Pancreas (tissue), 10 donors: ENCODE measurements around the gene CXCL11. TPM values are rescaled to one million over a fixed set of nuclear protein-coding genes. Genes with fewer than 3 reads are reported as not detected.

Source experiments
- ATAC-seq, 4 donors: fragments of 200-7000 bp; cut with Tn5 transposase; one replicate each; pipeline versions ENCODE4 v1.8.0 to v1.9.1; 2020; ENCODE audit warnings: mild to moderate bottlenecking in 4 of 4, moderate library complexity in 4 of 4
- DNase-seq, 6 donors: peaks; one replicate each; pipeline ENCODE4 v3.0.0-alpha.2; 2020
- FAIRE-seq: peaks from 2 replicates; lab custom pipeline; 2012; peaks lifted over from hg19 to GRCh38; lab: Jason Lieb, UNC
- H3K27ac ChIP-seq, 4 donors: fragments of 200-600 bp; sonication (generic); 1 replicate in 3 of 4; 2 replicates in 1 of 4; pipeline versions ENCODE4 v1.5.0 to v1.8.0; 2020
- H3K27me3 ChIP-seq, 4 donors: fragments of 200-600 bp; one replicate each; pipeline ENCODE4 v1.8.0; 2021
- H3K36me3 ChIP-seq, 3 donors: fragments of 200-600 bp; sonication (generic) in 1 of 3; one replicate each; pipeline versions ENCODE4 v1.5.0 to v1.8.0; 2020 to 2021
- H3K4me1 ChIP-seq, 3 donors: fragments of 200-600 bp; one replicate each; pipeline ENCODE4 v1.8.0; 2021
- H3K4me3 ChIP-seq, 4 donors: fragments of 200-600 bp; sonication (generic) in 2 of 4; one replicate each; pipeline versions ENCODE4 v1.5.0 to v1.8.0; 2020 to 2021
- H3K9me3 ChIP-seq, 4 donors: fragments of 200-600 bp; one replicate each; pipeline ENCODE4 v1.8.0; 2021
- WGBS, 2 donors: extraction: QIAGEN DNeasy Blood & Tissue Kit; methylation state at CpG; one replicate each; pipeline ENCODE4 v1.1.7; 2013; 5-methylcytosine and 5-hydroxymethylcytosine counted together
- intact Hi-C, 3 donors: fragments of 100-400 bp; cut with DNase I; formaldehyde crosslinking; loops; one replicate each; pipeline versions ENCODE4 v1.11.1 to v1.14.2; 2022
- polyA plus RNA-seq, 2 donors: library from polyadenylated mRNA; stranded (reverse); fragments of 200-250 nt; gene quantifications; one replicate each; pipeline ENCODE4 v1.2.3, GENCODE V29; 2013
- total RNA-seq, 6 donors: library from RNA; stranded (reverse); fragmentation: NEBNext Ultra II Directional in 4 of 6; extraction: Animal tissue kit (Norgen Biotek cat#: 25700) in 4 of 6; gene quantifications; one replicate each; pipeline versions ENCODE4 v1.2.1 to v1.2.4, GENCODE V29; 2021 to 2023
- TF ChIP-seq, protein P1 (sequence below), 4 donors: fragments of 200-600 bp; sonication (generic) in 3 of 4; IDR thresholded peaks; one replicate each; pipeline versions ENCODE4 v1.5.0 to v1.8.0; 2021; ENCODE audit warnings: antibody characterized with exemption in 4 of 4
- donor health status: healthy with polysubstance abuse.
- donor health status: DM: no; HTN: no; CAD: no; lungs with moderate emphysema.
- donor health status: DM: no; HTN: no; CAD: no.
- donor health status: control.
- donor health status: control.
- donor health status: Bipolar disorder and iron deficiency.
- donor health status: DM: yes; HTN: yes; CAD: no.
- donor health status: DM: no; HTN: no; CAD: no.
- donor health status: DM: no; HTN: no; CAD: no.
- donor health status: DM: yes; HTN: yes; CAD: no.

The CXCL11 gene
- total and polyA plus RNA-seq, 8 donors, result 0.13 to 3.7 (median 1.4) TPM

- Histone ChIP-seq H3K4me1 (no peaks in the 10 kb centered on the region), H3K27me3 (no peaks in the 10 kb centered on the region), H3K4me3 (no peak overlapping the region), H3K27ac (no peak overlapping the region), H3K36me3 (no peaks in the 10 kb centered on the region), H3K9me3 (no peaks in the 10 kb centered on the region)
- DNase-seq (no peak), ATAC-seq (no peak), FAIRE-seq (no peak)
- intact Hi-C loops, result loop anchor here in 1 of 3 donors (10.0 kb wide), 1 partner anchor 80 kb away; the partner anchor contains the start of gene SDAD1
- TF ChIP-seq, protein P1, sequence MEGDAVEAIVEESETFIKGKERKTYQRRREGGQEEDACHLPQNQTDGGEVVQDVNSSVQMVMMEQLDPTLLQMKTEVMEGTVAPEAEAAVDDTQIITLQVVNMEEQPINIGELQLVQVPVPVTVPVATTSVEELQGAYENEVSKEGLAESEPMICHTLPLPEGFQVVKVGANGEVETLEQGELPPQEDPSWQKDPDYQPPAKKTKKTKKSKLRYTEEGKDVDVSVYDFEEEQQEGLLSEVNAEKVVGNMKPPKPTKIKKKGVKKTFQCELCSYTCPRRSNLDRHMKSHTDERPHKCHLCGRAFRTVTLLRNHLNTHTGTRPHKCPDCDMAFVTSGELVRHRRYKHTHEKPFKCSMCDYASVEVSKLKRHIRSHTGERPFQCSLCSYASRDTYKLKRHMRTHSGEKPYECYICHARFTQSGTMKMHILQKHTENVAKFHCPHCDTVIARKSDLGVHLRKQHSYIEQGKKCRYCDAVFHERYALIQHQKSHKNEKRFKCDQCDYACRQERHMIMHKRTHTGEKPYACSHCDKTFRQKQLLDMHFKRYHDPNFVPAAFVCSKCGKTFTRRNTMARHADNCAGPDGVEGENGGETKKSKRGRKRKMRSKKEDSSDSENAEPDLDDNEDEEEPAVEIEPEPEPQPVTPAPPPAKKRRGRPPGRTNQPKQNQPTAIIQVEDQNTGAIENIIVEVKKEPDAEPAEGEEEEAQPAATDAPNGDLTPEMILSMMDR (IDR thresholded peaks at IDR 0.05), result no peak
- WGBS, 2 donors, result 70 to 73% methylated on average over 4 of the region's 4 CpGs
Measured at GRCh38 chr4:76074993-76075600, 39.2 kb upstream of the CXCL11 start.

DNA sequence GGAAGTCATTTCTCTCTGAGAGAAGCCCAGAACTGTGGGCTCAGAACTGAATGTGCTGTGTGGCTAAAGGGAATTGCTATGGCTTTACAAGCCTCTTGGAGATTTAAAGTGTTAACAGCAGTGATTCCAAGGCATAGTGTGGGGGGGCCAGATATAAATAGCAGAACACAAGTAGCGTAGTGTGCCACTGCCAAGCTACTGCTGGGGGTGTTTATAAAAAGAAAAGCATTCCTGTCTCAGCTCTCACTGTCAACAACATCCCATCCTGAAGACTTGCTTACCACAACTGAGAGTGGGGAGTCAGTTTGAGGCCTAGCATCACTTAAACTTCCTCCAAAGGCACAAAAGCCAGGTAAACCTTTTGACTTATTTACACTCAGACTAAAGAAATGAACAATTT lies 38.6 kb upstream of the CXCL11 start, which contains the start of gene ART3:
TSS of gene ART3 (plus strand) at position 242 of the 400 bp plus-strand sequence. CDS start 1,181 bp downstream, outside the sequence.
- no peak within 1 kb of the TSS for H3K27ac ChIP-seq
- no peaks in the 10 kb centered on the region for H3K36me3 ChIP-seq
- intact Hi-C loops, result loop anchor here in 1 of 3 donors (10.0 kb wide), 1 partner anchor 80 kb away; the partner anchor contains the start of gene SDAD1
- H3K4me3 ChIP-seq, result no peak within 1 kb of the TSS
- 66 to 76% methylated on average over 1 of the region's 1 CpG for WGBS, 2 donors
- H3K9me3 ChIP-seq, result no peaks in the 10 kb centered on the region
- TF ChIP-seq, protein P1 (IDR thresholded peaks at IDR 0.05), result no peak
- FAIRE-seq, result no peak
- H3K27me3 ChIP-seq, result no peaks in the 10 kb centered on the region
- no peak for DNase-seq
- no peak for ATAC-seq
- no peaks in the 10 kb centered on the region for H3K4me1 ChIP-seq

DNA sequence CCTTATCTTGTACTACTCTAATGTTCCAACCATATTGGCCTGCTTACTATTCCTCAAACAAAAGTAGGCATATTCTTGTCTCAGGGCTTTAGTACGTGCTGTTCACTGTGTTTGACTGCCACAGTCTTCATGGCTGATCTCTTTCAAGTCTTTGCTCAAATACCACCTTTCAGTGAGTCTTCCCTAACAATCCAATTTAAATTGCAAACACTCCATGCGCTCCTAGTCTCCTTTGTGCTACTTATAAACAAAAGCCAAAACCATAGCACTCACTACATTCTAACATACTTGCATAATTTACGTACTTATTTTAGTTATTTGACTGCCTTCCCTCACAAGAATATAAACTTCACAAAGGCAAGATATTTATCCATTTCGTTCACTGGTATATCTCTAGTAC lies 36.9 kb upstream of the CXCL11 start:
- no peak for FAIRE-seq
- DNase-seq, result no peak
- WGBS, 2 donors, result 78 to 85% methylated on average over 4 of the region's 4 CpGs
- no peak for ATAC-seq
- no peak overlapping the region for H3K27ac ChIP-seq
- H3K4me3 ChIP-seq, result no peak overlapping the region
- H3K9me3 ChIP-seq, result no peaks in the 10 kb centered on the region
- H3K27me3 ChIP-seq, result no peaks in the 10 kb centered on the region
- intact Hi-C loops, result loop anchor here in 1 of 3 donors (10.0 kb wide), 1 partner anchor 78 kb away; the partner anchor contains the start of gene SDAD1
- TF ChIP-seq, protein P1 (IDR thresholded peaks at IDR 0.05), result no peak
- H3K4me1 ChIP-seq, result no peaks in the 10 kb centered on the region
- no peaks in the 10 kb centered on the region for H3K36me3 ChIP-seq

DNA sequence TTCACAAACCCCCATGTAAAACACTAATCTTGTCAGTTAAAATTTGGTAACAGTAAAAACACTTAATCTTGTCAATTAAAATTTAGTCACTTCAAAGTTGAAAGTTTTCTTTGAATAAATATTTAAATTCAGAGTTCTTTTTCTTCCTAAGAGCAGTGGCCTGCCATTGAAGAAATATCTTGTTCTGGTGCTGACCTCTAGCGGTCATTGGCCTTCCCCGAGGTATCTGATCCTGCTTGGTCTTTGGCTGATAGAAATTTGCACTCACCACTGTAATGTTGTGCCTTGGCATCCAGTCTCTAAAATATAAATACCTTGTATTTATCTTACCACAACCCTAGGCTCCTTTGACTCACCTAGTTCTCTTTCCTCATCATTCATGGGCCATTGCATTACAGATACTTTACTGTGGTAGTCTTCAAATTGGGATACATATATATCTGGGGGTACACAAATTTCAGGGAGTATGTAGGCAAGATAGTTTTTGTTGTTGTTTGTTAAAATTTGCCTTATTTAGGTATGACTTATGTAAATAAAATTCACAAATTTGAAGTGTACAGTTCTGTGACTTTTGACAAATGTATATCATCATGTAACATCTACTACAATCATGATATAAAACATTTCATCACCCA lies 31.9 kb upstream of the CXCL11 start:
- no peaks in the 10 kb centered on the region for H3K9me3 ChIP-seq
- H3K36me3 ChIP-seq, result no peaks in the 10 kb centered on the region
- FAIRE-seq (peak; percentile 96), DNase-seq (peak in 5 of 6 donors; percentile 61 to 83 (median 68)), ATAC-seq (peak; percentile 88 to 97 (median 96))
- 0 to 1% methylated on average over 2 of the region's 2 CpGs for WGBS, 2 donors
- intact Hi-C loops, result loop anchor here in 2 of 3 donors (2.0 to 5.0 kb wide), 2 partner anchors 73 to 75 kb away; partner anchors contain the start of gene SDAD1 (in 1 of the 2)
- no peak overlapping the region for H3K27ac ChIP-seq
- no peaks in the 10 kb centered on the region for H3K27me3 ChIP-seq
- H3K4me1 ChIP-seq, result no peaks in the 10 kb centered on the region
- TF ChIP-seq, protein P1 (IDR thresholded peaks at IDR 0.05), result peak; percentile 58 to 86 (median 71)
- no peak overlapping the region for H3K4me3 ChIP-seq
